ENCODE measurements around the gene CWF19L1.
A peak's percentile ranks its signal among the peaks of the same experiment; 100 is the strongest.
"Not testable (repeated sequence)": the region's sequence is repeated elsewhere in the genome, so short reads cannot be mapped to it uniquely, and the experiment has no call there.

CWF19L1 gene

DNA sequence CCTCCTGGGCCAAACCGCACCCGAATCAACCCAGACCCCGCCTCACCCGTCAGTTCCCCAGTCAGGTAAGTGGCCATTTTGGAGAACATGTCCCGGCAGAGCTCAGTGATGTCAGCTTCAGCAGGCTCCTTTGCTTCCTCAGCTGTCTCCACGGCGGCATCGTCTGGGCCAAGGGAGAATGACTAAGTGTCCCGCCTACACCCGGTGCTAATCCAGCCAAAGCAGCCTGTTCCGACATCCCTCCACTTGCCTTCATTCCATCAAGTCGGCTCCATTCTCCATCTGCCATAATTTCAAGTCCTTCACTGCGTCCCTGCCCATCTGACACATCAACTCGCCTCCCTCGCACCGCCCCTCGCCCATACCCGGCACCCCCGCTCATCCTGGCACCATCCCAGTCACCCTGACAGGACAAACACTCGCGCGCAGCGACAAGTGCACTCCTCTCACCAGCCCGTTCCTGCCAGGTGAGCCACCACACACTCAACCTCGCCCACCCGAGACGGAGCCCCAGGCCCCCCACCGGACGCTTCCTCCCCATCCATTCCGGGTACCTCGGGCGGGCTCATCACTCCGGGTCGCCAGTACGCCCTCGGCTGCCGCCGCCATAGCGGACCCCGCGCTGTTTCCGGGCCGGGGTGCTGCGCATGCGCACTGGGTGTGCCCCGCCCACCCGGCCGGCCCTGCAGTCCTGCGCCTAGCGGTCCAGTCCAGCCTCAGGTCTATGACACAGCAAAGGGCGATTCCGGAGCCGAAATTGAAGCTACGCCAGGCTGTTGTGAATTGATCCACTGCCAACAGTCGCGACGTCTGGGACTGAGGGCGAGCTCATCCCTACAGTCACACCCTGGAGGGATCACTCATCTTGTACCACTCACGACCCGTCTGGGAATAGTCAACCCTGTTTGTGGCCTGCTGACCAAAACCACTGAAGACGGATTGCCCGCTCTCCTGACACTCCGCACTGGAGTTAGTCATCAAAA is 18.9 kb upstream of the CWF19L1 start, which contains the start of gene BLOC1S2:
Gene BLOC1S2 (minus strand): TSS at position 630 of the 983 bp plus-strand sequence. CDS start 21 bp downstream, at position 609.
- peak; percentile 95 to 97 for DNase-seq
- TF ChIP-seq GATA1 (IDR thresholded peaks at IDR 0.05; ENCODE audit: low read depth, low read length) (no peak), POLR2A (IDR thresholded peaks at IDR 0.05; ENCODE audit: low read length) (peak; percentile 96)

DNA sequence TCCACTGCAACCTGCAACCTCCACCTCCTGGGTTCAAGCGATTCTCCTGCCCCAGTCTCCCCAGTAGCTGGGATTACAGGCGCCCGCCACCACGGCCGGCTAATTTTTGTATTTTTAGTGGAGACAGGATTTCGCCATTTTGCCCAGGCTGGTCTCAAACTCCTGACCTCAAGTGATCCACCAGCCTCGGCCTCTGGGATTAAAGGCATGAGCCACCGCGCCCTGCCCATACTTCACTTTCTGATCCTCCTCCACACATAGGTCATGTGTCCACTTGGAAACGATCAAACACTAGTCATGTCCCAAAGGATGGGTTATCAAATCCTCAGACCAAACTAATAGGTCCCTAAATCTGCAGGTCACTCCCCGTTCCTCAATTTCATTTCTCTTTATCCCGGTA is 17.9 kb upstream of the CWF19L1 start:
- not testable (repeated sequence) for DNase-seq

DNA sequence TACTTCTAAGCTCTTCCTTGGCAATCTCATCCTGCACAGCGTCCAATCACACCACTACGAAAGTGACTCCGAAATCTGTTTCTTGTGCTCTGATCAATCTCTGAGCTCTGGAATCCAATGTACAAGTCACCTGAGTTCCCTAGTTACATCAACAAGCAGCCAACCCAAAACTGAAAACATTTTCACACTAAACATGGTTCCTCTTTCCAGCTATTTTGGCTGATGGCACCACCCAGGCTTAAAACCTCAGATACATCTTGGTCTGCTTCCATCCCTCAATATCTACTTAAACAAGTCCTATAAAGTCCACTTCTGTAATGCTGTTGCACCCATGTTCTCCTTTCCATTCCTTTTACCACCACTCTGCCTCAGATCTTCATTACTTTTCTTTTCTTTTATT is 15.5 kb upstream of the CWF19L1 start:
- no peak for DNase-seq
- TF ChIP-seq POLR2A (IDR thresholded peaks at IDR 0.05; ENCODE audit: low read length) (no peak), GATA1 (IDR thresholded peaks at IDR 0.05; ENCODE audit: low read depth, low read length) (no peak)

DNA sequence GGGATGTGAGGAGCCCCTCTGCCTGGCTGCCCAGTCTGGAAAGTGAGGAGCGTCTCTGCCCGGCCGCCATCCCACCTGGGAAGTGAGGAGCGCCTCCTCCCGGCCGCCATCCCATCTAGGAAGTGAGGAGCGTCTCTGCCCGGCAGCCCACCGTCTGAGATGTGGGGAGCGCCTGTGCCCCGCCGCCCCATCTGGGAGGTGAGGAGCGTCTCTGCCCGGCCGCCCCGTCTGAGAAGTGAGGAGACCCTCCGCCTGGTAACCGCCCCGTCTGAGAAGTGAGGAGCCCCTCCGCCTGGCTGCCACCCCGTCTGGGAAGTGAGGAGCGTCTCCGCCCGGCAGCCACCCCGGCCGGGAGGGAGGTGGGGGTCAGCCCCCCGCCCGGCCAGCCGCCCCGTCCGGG is 9.5 kb upstream of the CWF19L1 start:
- DNase-seq = not testable (repeated sequence)

DNA sequence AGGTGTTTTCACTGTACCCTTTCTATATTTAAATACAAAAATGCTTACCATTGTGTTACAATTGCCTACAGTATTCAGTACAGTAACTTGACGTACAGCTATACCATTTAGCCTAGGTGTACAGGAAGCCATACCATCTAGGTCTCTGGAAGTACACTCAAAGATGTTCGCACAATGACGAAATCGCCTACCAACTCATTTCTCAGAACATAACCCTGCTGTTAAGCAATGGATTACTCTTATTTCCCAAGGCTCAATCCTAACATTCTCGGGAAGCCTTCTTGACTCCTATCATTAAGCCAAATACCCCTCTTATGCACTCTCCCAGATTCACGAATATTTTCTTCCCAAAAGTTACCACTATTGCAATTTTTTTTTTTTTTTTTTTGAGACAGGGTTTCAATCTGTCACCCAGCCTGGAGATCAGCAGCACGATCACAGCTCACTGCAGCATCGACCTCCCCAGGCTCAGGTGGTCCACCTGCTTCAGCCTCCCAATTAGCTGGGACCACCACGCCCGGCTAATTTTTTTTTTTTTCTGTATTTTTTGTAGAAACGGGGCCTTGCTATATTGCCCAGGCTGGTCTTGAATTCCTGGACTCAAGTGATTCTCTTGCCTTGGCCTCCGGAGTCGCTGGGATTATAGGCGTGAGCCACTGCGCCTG is 1.5 kb downstream of the CWF19L1 start:
- DNase-seq = no peak

DNA sequence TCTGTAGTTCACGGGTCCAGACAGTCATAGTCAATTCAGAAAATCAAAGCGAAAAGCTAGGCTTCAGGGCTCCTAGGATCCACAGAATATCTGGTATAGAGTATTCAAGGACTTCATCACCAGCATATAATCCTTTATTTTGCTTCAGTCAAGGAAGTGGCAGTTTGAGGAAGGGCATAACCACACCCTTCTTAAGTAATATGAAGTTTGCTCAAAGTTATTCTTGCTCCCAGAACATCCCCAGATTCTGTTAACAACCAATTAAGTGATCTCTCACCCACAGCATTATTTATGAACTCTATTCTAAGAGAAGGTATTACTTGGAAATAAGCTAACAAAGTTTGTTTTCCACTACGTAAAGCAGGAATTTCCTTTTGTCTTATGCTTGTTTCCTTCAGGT is 13.2 kb downstream of the CWF19L1 start:
- no peak for DNase-seq
- TF ChIP-seq POLR2A (IDR thresholded peaks at IDR 0.05; ENCODE audit: low read length) (no peak), GATA1 (IDR thresholded peaks at IDR 0.05; ENCODE audit: low read depth, low read length) (no peak)

More for the DNA sequence above, 1.5 kb downstream of the CWF19L1 start:
- no peak for TF ChIP-seq POLR2A (IDR thresholded peaks at IDR 0.05; ENCODE audit: low read length)
- TF ChIP-seq GATA1 (IDR thresholded peaks at IDR 0.05; ENCODE audit: low read depth, low read length) = no peak

DNA sequence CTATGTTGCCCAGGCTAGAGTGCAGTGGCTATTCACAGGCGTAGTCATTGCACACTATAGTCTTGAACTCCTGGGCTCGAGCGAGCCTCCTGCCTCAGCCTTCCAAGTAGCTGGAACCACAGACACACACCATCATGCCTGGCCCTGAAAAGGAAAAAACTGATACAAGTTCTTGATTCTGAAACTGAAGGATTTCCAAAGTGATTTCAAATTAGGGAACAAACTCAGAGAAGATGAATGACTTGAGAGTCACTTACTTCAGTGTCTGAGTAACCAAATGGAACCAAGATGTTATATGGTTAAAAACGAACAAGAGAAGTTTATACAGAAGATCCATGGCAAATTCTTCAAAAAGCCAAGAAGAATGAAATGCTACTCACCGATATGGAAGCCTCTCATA is 14.4 kb downstream of the CWF19L1 start:
- DNase-seq = no peak
- TF ChIP-seq GATA1 (IDR thresholded peaks at IDR 0.05; ENCODE audit: low read depth, low read length) = no peak
- no peak for TF ChIP-seq POLR2A (IDR thresholded peaks at IDR 0.05; ENCODE audit: low read length)

DNA sequence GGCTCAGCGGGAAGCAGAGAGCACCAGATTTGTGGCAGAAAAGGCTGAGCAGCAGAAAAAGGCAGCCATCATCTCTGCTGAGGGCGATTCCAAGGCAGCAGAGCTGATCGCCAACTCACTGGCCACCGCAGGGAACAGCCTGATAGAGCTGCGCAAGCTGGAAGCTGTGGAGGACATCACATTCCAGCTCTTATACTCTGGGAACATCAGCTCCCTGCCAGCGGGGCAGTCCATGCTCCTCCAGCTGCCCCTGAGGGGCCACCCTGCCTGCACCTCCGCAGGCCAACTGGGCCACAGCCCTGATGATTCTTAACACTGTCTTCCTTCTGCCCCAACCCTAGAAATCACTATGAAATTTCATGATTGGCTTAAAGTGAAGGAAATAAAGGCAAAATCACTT is 18.6 kb downstream of the CWF19L1 start:
- no peak for TF ChIP-seq GATA1 (IDR thresholded peaks at IDR 0.05; ENCODE audit: low read depth, low read length)
- no peak for TF ChIP-seq POLR2A (IDR thresholded peaks at IDR 0.05; ENCODE audit: low read length)
- no peak for DNase-seq

DNA sequence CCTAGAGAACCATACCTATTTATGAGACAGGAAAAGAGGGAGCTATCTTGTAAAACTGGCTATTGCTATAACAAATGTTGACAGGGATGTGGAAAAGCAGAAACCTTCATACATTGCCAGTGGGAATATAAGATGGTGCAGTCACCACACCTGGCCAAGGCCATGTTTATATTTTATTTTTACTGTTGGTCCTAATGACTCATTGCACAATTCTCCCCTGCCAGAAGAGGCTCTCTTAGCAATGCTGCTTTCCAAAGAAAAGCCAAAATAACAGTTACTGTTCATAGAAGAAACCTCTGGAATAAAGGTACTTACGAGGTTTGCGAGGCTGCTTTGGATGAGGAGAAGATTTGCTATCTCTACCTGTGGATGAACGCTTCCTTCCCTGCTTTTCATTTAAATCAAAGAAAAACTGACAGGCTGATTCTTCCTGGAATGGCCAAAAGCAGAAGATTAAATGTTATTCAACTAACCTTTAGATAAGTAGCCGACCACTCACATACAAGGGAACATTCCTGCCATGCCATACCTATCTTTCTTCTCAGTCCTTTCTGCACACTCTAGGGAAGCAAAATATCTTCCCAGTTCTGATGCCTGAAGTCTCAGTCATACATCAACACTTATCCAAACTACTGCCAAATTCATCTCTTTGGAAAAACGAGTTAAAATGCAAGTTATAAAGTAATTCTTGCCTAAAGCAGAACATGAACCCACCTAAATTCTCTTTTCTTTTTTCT is 21.8 kb downstream of the CWF19L1 start:
- no peak for TF ChIP-seq POLR2A (IDR thresholded peaks at IDR 0.05; ENCODE audit: low read length)
- TF ChIP-seq GATA1 (IDR thresholded peaks at IDR 0.05; ENCODE audit: low read depth, low read length) = no peak
- no peak for DNase-seq

DNA sequence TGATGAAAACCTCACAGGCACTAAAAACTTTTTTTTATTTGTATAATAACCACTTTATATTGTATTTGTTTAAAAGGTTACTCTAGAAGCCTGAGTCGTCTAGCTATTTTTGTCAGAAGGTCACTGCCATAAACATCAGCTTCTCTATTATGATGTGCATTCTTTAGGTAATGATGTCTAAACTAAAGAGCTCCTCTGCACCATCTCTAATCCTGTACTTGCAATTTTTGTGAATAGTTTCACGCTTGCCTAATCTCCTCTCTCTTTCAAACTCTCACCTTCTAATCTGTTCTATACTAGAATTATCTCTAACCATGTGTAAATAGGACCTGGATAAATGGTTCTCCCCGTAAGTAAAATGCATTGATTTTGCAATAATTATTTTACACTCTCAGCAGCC is 27.6 kb downstream of the CWF19L1 start:
- no peak for DNase-seq
- TF ChIP-seq GATA1 (IDR thresholded peaks at IDR 0.05; ENCODE audit: low read depth, low read length) = no peak
- TF ChIP-seq POLR2A (IDR thresholded peaks at IDR 0.05; ENCODE audit: low read length) = no peak

DNA sequence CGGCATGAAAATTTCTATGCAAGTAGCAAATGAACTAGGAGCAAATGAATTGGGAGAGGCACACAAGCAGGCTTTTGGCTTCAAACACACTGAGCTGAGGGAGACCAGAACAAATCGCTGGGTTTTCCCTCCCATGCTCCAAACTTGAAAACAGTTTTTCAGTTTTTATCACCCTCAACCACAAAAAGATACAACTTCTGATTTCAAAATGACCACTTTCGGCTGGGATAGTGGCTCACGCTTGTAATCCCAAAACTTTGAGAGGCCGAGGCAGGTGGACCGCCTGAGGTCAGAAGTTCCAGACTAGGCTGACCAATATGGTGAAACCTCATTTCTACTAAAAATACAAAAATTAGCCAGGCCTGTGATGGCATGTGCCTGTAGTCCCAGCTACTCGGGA is 29.0 kb downstream of the CWF19L1 start:
- no peak for TF ChIP-seq POLR2A (IDR thresholded peaks at IDR 0.05; ENCODE audit: low read length)
- TF ChIP-seq GATA1 (IDR thresholded peaks at IDR 0.05; ENCODE audit: low read depth, low read length) = no peak
- no peak for DNase-seq

DNA sequence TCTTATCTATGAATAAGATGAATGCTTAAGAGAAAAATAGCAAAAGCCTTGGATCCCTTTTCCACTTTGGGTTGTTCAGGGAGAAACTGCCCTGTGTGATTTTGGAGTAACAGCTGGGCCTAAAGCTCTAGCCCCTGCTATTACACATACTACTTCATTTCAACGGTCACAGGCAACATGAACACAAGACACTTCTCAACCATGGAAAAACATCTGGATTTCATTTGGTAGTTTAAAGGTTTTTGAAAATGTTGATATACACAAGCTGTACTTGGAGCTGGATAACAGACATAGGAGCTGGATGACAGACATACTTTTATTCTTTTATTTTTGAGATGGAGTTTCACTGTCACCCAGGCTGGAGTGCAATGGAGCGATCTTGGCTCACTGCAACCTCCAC is 35.3 kb downstream of the CWF19L1 start:
- TF ChIP-seq GATA1 (IDR thresholded peaks at IDR 0.05; ENCODE audit: low read depth, low read length) (no peak), POLR2A (IDR thresholded peaks at IDR 0.05; ENCODE audit: low read length) (no peak)
- no peak for DNase-seq

DNA sequence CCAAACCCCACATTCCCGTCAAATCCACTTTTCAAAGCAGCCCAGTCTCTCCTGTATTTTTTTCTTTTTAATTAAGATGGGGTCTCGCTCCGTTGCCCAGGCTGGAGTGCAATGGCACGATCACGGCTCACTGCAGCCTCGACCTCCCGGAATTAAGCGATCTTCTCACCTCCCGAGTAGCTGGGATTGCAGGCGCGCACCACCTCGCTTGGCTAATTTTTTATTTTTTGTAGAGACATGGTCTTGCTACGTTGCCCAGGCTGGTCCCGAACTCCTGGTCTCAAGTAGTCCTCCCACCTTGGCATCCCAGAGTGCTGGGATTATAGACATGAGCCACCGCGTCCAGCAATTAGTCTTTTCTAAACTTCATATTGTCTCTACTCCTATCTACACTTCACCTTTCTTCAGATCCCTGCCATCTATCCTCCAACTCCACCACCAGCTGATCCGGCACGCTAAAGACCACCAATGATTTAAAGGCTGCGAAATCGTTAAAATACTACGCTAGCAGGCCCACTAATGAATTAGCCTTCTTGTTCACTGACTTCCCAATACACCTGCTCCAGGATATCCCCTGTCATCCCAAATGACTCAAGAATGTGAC is 37.5 kb downstream of the CWF19L1 start:
- no peak for DNase-seq

DNA sequence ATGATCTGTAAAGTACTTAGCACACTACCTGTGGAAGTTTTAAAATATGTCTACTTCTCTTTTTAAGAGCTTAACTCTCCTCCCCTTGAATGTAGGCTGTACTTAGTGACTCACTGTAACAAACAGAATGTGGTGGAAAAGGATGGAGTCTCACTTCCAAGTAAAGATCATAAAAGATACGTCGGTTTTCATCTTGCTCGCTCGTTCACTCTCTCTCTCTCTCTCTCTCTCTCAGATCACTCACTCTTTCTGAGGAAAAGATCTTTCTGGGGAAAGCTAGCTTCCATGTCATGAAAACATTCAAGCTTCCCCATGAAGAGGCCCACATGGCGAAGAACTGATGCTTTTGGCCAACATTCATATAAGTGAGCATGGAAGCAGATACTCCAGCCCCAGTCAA is 43.6 kb downstream of the CWF19L1 start:
- DNase-seq = no peak
- no peak for TF ChIP-seq POLR2A (IDR thresholded peaks at IDR 0.05; ENCODE audit: low read length)
- no peak for TF ChIP-seq GATA1 (IDR thresholded peaks at IDR 0.05; ENCODE audit: low read depth, low read length)

More for the DNA sequence above, 37.5 kb downstream of the CWF19L1 start:
- TF ChIP-seq POLR2A (IDR thresholded peaks at IDR 0.05; ENCODE audit: low read length) (peak; percentile 47), GATA1 (IDR thresholded peaks at IDR 0.05; ENCODE audit: low read depth, low read length) (no peak)
